HepG2 (cell line): ENCODE results near the gene ZNF19. TPM values are rescaled to one million over a fixed set of nuclear protein-coding genes. Genes with fewer than 3 reads are reported as not detected.

Source experiments
- ATAC-seq: fragments of 200-7000 bp; cut with Tn5 transposase; 3 replicates; pipeline ENCODE4 v1.9.1; 2020; ENCODE audit warnings: mild to moderate bottlenecking, moderate library complexity
- BruUV-seq: library from RNA; stranded (reverse); fragments of 400-500 nt; replicated peaks from 2 replicates; lab custom pipeline; 2021; lab: Mats Ljungman, UMichigan
- CTCF ChIA-PET: fragments of 300-600 bp; formaldehyde crosslinking; extraction: SDS; loops from one replicate; lab custom pipeline; 2021; ENCODE audit warnings: low total read pairs, inconsistent platforms, low intra/inter-chr PET ratio; lab: Yijun Ruan, JAX
- POLR2A ChIA-PET: fragments of 350-600 bp; sonication (Branson Sonifier 250); formaldehyde crosslinking; loops from one replicate; lab custom pipeline; 2020; ENCODE audit warnings: antibody characterized with exemption, inconsistent platforms; lab: Yijun Ruan, JAX
- DNase-seq: peaks from one replicate; pipeline ENCODE4 v3.0.0-alpha.2; 2015; ENCODE audit warnings: low spot score
- FAIRE-seq: peaks from 3 replicates; lab custom pipeline; 2011; peaks lifted over from hg19 to GRCh38; lab: Jason Lieb, UNC
- H2AFZ ChIP-seq: one replicate; pipeline ENCODE4 v1.6.1; 2011; ENCODE audit warnings: low read length, inconsistent platforms
- H3K27ac ChIP-seq: fragments of 300-600 bp; 3 replicates; pipeline ENCODE4 v1.8.0; 2011; ENCODE audit warnings: mixed run types, mild to moderate bottlenecking, mixed read lengths, low read length, inconsistent platforms; ENCODE audit not compliant: insufficient read depth; ENCODE audit errors: extremely low read length
- H3K27me3 ChIP-seq, 2 experiments: fragments of 200-600 bp in 1 of 2; 2 replicates in 1 of 2; 3 replicates in 1 of 2; pipeline versions ENCODE4 v1.6.0 to v1.8.0; 2011; ENCODE audit warnings: low read length in 2 of 2, mild to moderate bottlenecking in 2 of 2, moderate library complexity in 2 of 2, inconsistent platforms in 1 of 2; ENCODE audit not compliant: insufficient read depth in 2 of 2, control insufficient read depth in 1 of 2
- H3K36me3 ChIP-seq, 2 experiments: fragments of 200-600 bp in 1 of 2; replicated peaks in 1 of 2; 2 replicates in 1 of 2; 3 replicates in 1 of 2; pipeline versions ENCODE4 v1.5.1 to v1.8.0; 2011; ENCODE audit warnings: low read length in 2 of 2, inconsistent platforms in 1 of 2; ENCODE audit not compliant: insufficient read depth in 2 of 2, control insufficient read depth in 1 of 2
- H3K4me1 ChIP-seq: 2 replicates; pipeline ENCODE4 v1.5.1; 2012; ENCODE audit warnings: low read length, inconsistent platforms; ENCODE audit not compliant: insufficient read depth
- H3K4me2 ChIP-seq: 2 replicates; pipeline ENCODE4 v1.6.0; 2011; ENCODE audit warnings: low read depth, low read length, inconsistent platforms
- H3K4me3 ChIP-seq, 3 experiments: fragments of 200-600 bp in 1 of 3; sonication (generic), shearing (Covaris generic) in 1 of 3; replicated peaks in 1 of 3; 2 replicates each; pipeline ENCODE4 v1.5.1; 2011 to 2016; ENCODE audit warnings: low read length in 3 of 3, inconsistent platforms in 2 of 3, low read depth in 2 of 3, mild to moderate bottlenecking in 2 of 3, control low read depth in 1 of 3, mixed read lengths in 1 of 3; ENCODE audit not compliant: insufficient read depth in 1 of 3
- H3K79me2 ChIP-seq: one replicate; pipeline ENCODE4 v1.6.1; 2011; ENCODE audit warnings: low read length, inconsistent platforms; ENCODE audit not compliant: insufficient read depth
- H3K9ac ChIP-seq: 2 replicates; pipeline ENCODE4 v1.6.0; 2011; ENCODE audit warnings: mild to moderate bottlenecking, low read depth, low read length, inconsistent platforms; ENCODE audit not compliant: insufficient read depth
- H3K9me3 ChIP-seq: 2 replicates; pipeline ENCODE4 v1.5.1; 2012; ENCODE audit warnings: mild to moderate bottlenecking, low read length
- H4K20me1 ChIP-seq: 2 replicates; pipeline ENCODE4 v1.6.0; 2011; ENCODE audit warnings: inconsistent platforms, mild to moderate bottlenecking, low read length, moderate library complexity; ENCODE audit not compliant: insufficient read depth
- ERF ChIP-seq: IDR thresholded peaks from 2 replicates; pipeline ENCODE4 v1.6.1; 2018; ENCODE audit warnings: missing biosample characterization, missing genetic modification reagents
- FOXA1 ChIP-seq, 2 experiments: fragments of 450-650 bp in 1 of 2; sonication (generic) in 1 of 2; formaldehyde crosslinking in 1 of 2; IDR thresholded peaks; 2 replicates each; pipeline versions ENCODE4 v1.4.0 to v1.6.1; 2016 to 2020; ENCODE audit warnings: missing genetic modification reagents in 1 of 2
- NFE2L2 ChIP-seq: fragments of 150-350 bp; IDR thresholded peaks from 2 replicates; pipeline ENCODE4 v1.6.1; 2014; ENCODE audit warnings: low read length
- PRPF4 ChIP-seq: fragments of 200-400 bp; formaldehyde crosslinking; IDR thresholded peaks from 2 replicates; pipeline ENCODE4 v1.6.1; 2016; ENCODE audit warnings: low read length, low read depth; ENCODE audit not compliant: poor library complexity, severe bottlenecking
- ZFP37 ChIP-seq: sonication (generic); formaldehyde crosslinking; IDR thresholded peaks from 2 replicates; pipeline ENCODE4 v1.4.0; 2020; ENCODE audit warnings: missing genetic modification reagents, borderline replicate concordance
- ZNF879 ChIP-seq: sonication (generic); formaldehyde crosslinking; IDR thresholded peaks from 2 replicates; pipeline ENCODE4 v1.8.1; 2023; ENCODE audit warnings: missing genetic modification reagents
- WGBS: methylation state at CpG from one replicate; pipeline ENCODE4 v1.1.6; 2017; ENCODE audit warnings: low lambda C conversion rate; 5-methylcytosine and 5-hydroxymethylcytosine counted together
- in situ Hi-C: cut with HindIII; loops from 2 replicates; pipeline ENCODE4 v1.10.0; 2017; ENCODE audit warnings: low pct_unique_long_range_greater_than_20kb; ENCODE audit not compliant: extremely low pct_ligation_motif_present
- intact Hi-C: fragments of 100-400 bp; cut with micrococcal nuclease; formaldehyde crosslinking; loops from one replicate; pipeline ENCODE4 v1.10.0; 2022; ENCODE audit not compliant: unreplicated experiment
- polyA plus RNA-seq, 8 experiments: library from polyadenylated mRNA; depleted of rRNA in 3 of 8; stranded (reverse) in 7 of 8; unstranded in 1 of 8; fragments of >200 nt; fragmentation: Illumina TruSeq in 4 of 8; extraction: Trizol in 4 of 8; gene quantifications; 2 replicates each; pipeline versions ENCODE4 v1.2.1 to v1.2.3, GENCODE V29; 2011 to 2016; ENCODE audit warnings: low read depth in 4 of 8, missing spikeins in 1 of 8, mixed read lengths in 1 of 8; ENCODE audit not compliant: insufficient read depth in 1 of 8
- total RNA-seq, 5 experiments: library from RNA; depleted of rRNA; stranded (reverse); fragments of >200 nt; fragmentation: Illumina TruSeq; extraction: Trizol; gene quantifications; 2 replicates each; pipeline ENCODE4 v1.2.3, GENCODE V29; 2016; ENCODE audit warnings: low read depth in 1 of 5

Gene ZNF19
- total and polyA plus RNA-seq, 2 of the 13 experiments (the other 11 are each of a cell fraction or from before 2014, with no cell fraction given), result 3.2 to 5.8 TPM

DNA sequence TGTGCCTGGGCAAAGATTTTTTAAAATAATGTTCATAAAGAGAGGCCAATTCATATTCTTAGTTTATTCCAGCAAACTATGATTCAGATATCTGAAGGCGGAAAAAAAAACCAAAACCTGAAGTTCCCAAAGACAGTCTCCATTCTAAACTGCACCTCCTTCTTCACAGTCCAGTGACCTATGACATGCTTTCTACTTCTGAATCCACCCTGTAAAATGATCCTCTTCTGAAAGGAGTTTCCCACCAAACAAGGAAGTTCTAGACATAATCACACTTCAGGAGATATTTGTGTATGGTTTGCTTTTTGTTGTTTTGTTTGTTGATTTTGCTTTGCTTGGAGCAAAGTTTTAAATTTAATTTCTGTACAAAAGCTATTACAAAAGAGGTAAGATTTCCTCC is 24.2 kb upstream of the ZNF19 start:
- no TSS peak for BruUV-seq
- ChIA-PET CTCF (no interaction called here), POLR2A (no interaction called here)
- H3K27me3 ChIP-seq, result peaks cover 1 to 18% of the 10 kb centered on the region in 2 experiments; a peak in 2 of 5 replicates
- FAIRE-seq, result no peak
- no peak for ATAC-seq
- in situ Hi-C loops (no loop called here), intact Hi-C loops (no loop called here)
- no peaks in the 10 kb centered on the region for H4K20me1 ChIP-seq
- no peaks in the 10 kb centered on the region for H3K36me3 ChIP-seq
- no peak overlapping the region for H3K4me3 ChIP-seq
- no peak overlapping the region for H3K27ac ChIP-seq
- no peaks in the 10 kb centered on the region for H3K79me2 ChIP-seq
- no peak for TF ChIP-seq ZFP37 (CRISPR knock-in tag)
- no peak for TF ChIP-seq ZNF879 (CRISPR knock-in tag)
- TF ChIP-seq PRPF4, result no peak
- no peak for TF ChIP-seq FOXA1 (IDR thresholded peaks at IDR 0.05)
- no peak for TF ChIP-seq FOXA1 (CRISPR knock-in tag; IDR thresholded peaks at IDR 0.05)
- DNase-seq, result no peak
- no peaks in the 10 kb centered on the region for H3K9me3 ChIP-seq
- H3K4me2 ChIP-seq, result no peak overlapping the region
- 0% methylated on average over 1 of the region's 1 CpG for WGBS
- no peak overlapping the region for H3K9ac ChIP-seq
- H3K4me1 ChIP-seq, result no peaks in the 10 kb centered on the region
- no peak overlapping the region for H2AFZ ChIP-seq

DNA sequence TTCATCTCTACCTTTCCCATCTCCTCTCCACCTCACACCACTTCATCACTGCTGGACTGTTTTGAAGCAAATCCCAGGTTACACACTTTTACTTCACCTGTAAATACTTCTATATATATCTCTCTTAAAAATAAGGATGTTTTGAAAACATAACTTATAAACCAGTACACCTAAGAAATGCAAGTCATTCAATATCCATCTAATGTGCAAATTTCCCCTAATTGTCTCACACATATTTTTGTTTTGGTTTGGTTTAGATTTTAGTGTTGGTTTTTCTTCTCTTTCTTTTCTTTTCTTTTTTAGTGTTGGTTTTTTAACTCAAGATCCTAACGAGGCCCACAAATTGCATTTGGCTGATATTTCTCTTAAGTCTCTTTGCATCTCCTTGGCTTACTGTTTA is 17.9 kb upstream of the ZNF19 start:
- no peak for DNase-seq
- no peak for FAIRE-seq
- peaks cover 0 to 9% of the 10 kb centered on the region in 2 experiments; a peak in 1 of 5 replicates for H3K27me3 ChIP-seq
- BruUV-seq, result no TSS peak
- ATAC-seq, result no peak
- intact Hi-C loops (no loop called here), in situ Hi-C loops (no loop called here)
- CTCF ChIA-PET, result no interaction called here
- WGBS, result 0% methylated on average over 1 of the region's 1 CpG
- H3K79me2 ChIP-seq, result no peaks in the 10 kb centered on the region
- no peaks in the 10 kb centered on the region for H3K4me1 ChIP-seq
- H3K4me3 ChIP-seq, result no peak overlapping the region
- no peak overlapping the region for H2AFZ ChIP-seq
- H3K9me3 ChIP-seq, result no peaks in the 10 kb centered on the region
- H3K27ac ChIP-seq, result no peak overlapping the region
- H4K20me1 ChIP-seq, result no peaks in the 10 kb centered on the region
- POLR2A ChIA-PET, result no interaction called here
- no peak overlapping the region for H3K9ac ChIP-seq
- no peak overlapping the region for H3K4me2 ChIP-seq
- TF ChIP-seq ERF (CRISPR knock-in tag) (no peak), NFE2L2 (peak; percentile 68)
- no peaks in the 10 kb centered on the region for H3K36me3 ChIP-seq
